HepG2 (cell line): ENCODE data around the gene DPH5. TPM values are rescaled to one million over a fixed set of nuclear protein-coding genes. Genes with fewer than 3 reads are reported as not detected.
A peak's percentile ranks its signal among the peaks of the same experiment; 100 is the strongest.

ENCODE experiments used
- ELF1 ChIP-seq: sonication (generic); formaldehyde crosslinking; IDR thresholded peaks from 2 replicates; pipeline ENCODE4 v1.4.0; 2020; ENCODE audit warnings: missing genetic modification reagents
- FOXJ3 ChIP-seq: sonication (generic); formaldehyde crosslinking; IDR thresholded peaks from 2 replicates; pipeline ENCODE4 v1.4.0; 2020; ENCODE audit warnings: missing genetic modification reagents, mild to moderate bottlenecking, borderline replicate concordance
- GABPA ChIP-seq, 2 experiments: IDR thresholded peaks; 2 replicates each; pipeline ENCODE4 v1.6.1; 2011 to 2016; ENCODE audit warnings: low read depth in 2 of 2, low read length in 1 of 2, missing biosample characterization in 1 of 2, missing genetic modification characterization in 1 of 2
- HDAC1 ChIP-seq: sonication (generic); formaldehyde crosslinking; IDR thresholded peaks from 2 replicates; pipeline ENCODE4 v1.5.1; 2020; ENCODE audit warnings: mild to moderate bottlenecking, missing genetic modification reagents
- KDM6A ChIP-seq: IDR thresholded peaks from 2 replicates; pipeline ENCODE4 v1.6.1; 2016; ENCODE audit warnings: low read depth
- MXD4 ChIP-seq: IDR thresholded peaks from 2 replicates; pipeline ENCODE4 v1.6.1; 2016; ENCODE audit warnings: mild to moderate bottlenecking, missing biosample characterization, missing genetic modification reagents
- NFATC3 ChIP-seq: sonication (generic); formaldehyde crosslinking; IDR thresholded peaks from 2 replicates; pipeline ENCODE4 v1.5.1; 2020; ENCODE audit warnings: mild to moderate bottlenecking, missing genetic modification reagents
- PHF5A ChIP-seq: IDR thresholded peaks from one replicate; pipeline ENCODE4 v1.6.1; 2018; ENCODE audit warnings: low read depth, missing genetic modification reagents; ENCODE audit not compliant: unreplicated experiment
- POGZ ChIP-seq: sonication (generic); formaldehyde crosslinking; IDR thresholded peaks from 2 replicates; pipeline ENCODE4 v1.4.0; 2020; ENCODE audit warnings: mild to moderate bottlenecking, missing genetic modification reagents
- SALL1 ChIP-seq: sonication (generic); formaldehyde crosslinking; IDR thresholded peaks from 2 replicates; pipeline ENCODE4 v1.8.0; 2022; ENCODE audit warnings: mild to moderate bottlenecking, missing genetic modification reagents
- SKI ChIP-seq: fragments of 450-650 bp; IDR thresholded peaks from one replicate; pipeline ENCODE4 v1.6.1; 2018; ENCODE audit warnings: mild to moderate bottlenecking; ENCODE audit not compliant: partially characterized antibody
- TSC22D2 ChIP-seq: sonication (generic); formaldehyde crosslinking; IDR thresholded peaks from 2 replicates; pipeline ENCODE4 v1.5.1; 2020; ENCODE audit warnings: missing genetic modification reagents, mild to moderate bottlenecking, borderline replicate concordance
- ZNF124 ChIP-seq: sonication (generic); formaldehyde crosslinking; IDR thresholded peaks from 2 replicates; pipeline ENCODE4 v1.4.0; 2020; ENCODE audit warnings: missing genetic modification reagents
- ZNF768 ChIP-seq: sonication (generic); formaldehyde crosslinking; IDR thresholded peaks from 2 replicates; pipeline ENCODE4 v1.4.0; 2020; ENCODE audit warnings: missing genetic modification reagents
- polyA plus RNA-seq, 8 experiments: library from polyadenylated mRNA; depleted of rRNA in 3 of 8; stranded (reverse) in 7 of 8; unstranded in 1 of 8; fragments of >200 nt; fragmentation: Illumina TruSeq in 4 of 8; extraction: Trizol in 4 of 8; gene quantifications; 2 replicates each; pipeline versions ENCODE4 v1.2.1 to v1.2.3, GENCODE V29; 2011 to 2016; ENCODE audit warnings: low read depth in 4 of 8, missing spikeins in 1 of 8, mixed read lengths in 1 of 8; ENCODE audit not compliant: insufficient read depth in 1 of 8
- total RNA-seq, 5 experiments: library from RNA; depleted of rRNA; stranded (reverse); fragments of >200 nt; fragmentation: Illumina TruSeq; extraction: Trizol; gene quantifications; 2 replicates each; pipeline ENCODE4 v1.2.3, GENCODE V29; 2016; ENCODE audit warnings: low read depth in 1 of 5
- TF ChIP-seq, protein P1 (sequence below): sonication (generic); formaldehyde crosslinking; IDR thresholded peaks from 2 replicates; pipeline ENCODE4 v1.8.0; 2022; ENCODE audit warnings: missing genetic modification reagents, mild to moderate bottlenecking, inconsistent platforms, borderline replicate concordance
- TF ChIP-seq, protein P2 (sequence below): fragments of 450-650 bp; IDR thresholded peaks from 2 replicates; pipeline ENCODE4 v1.6.1; 2016
- TF ChIP-seq, protein P3 (sequence below): sonication (generic); formaldehyde crosslinking; conservative IDR thresholded peaks from 2 replicates; pipeline ENCODE4 v1.4.0; 2020; ENCODE audit warnings: missing genetic modification reagents
- TF ChIP-seq, protein P4 (sequence below): sonication (generic); formaldehyde crosslinking; conservative IDR thresholded peaks from 2 replicates; pipeline ENCODE4 v1.4.0; 2020; ENCODE audit warnings: missing genetic modification reagents
- TF ChIP-seq, protein P5 (sequence below): sonication (generic); formaldehyde crosslinking; IDR thresholded peaks from 2 replicates; pipeline ENCODE4 v1.8.0; 2022; ENCODE audit warnings: mild to moderate bottlenecking, missing genetic modification reagents
- TF ChIP-seq, protein P6 (sequence below): sonication (generic); formaldehyde crosslinking; IDR thresholded peaks from 2 replicates; pipeline ENCODE4 v1.4.0; 2020; ENCODE audit warnings: mild to moderate bottlenecking, missing genetic modification reagents

DPH5 gene
- total and polyA plus RNA-seq, 2 of the 13 experiments (the other 11 are each of a cell fraction or from before 2014, with no cell fraction given): 53.2 to 79.6 TPM

DNA sequence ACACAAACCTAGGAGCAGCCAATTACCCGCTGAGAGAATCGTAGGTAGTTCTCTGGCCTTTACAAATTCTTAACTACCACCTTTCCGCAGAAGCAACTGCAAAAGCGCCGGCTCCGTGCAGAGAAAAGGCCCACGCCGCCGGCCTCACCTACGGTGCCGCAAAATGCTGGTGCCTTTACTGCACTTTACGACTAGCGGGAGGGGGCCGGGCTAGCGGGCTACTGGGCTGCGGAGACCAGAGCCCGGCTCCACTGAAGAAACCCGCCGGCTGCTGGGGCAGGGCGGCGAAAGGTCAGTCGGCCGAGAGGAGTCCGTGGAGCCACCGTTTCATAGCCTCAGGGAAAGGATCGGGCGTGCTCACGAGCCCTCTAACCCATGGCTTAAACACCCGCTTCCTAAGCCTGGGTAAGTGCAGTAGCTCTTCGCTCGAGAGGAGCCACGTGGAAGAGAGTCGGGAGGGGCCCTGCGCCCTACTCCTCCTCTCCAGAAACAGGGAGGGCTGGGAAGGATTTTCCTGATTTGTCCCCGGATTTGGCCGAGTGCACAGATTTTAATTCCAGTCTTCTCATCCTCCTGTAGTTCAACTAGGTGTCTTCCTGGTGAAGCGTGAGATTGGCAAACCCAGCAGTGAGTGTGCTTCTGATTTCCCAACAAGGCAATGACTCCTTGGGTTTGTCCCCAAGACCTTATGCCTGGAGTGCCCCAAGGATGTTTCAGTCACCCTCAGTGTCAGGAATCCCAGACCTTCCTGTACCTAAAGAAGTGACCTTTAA is at the start of gene DPH5 (continued):
- TF ChIP-seq ELF1 (0 out of 2 replicates have a peak, but pooled peaks have one; percentile 24), ZNF768 (CRISPR knock-in tag) (peak; percentile 72; the same call in 1 of the 2 replicates), KDM6A (CRISPR knock-in tag) (no peak), GABPA (IDR thresholded peaks at IDR 0.05; ENCODE audit: low read depth, low read length) (no peak), GABPA (CRISPR knock-in tag; IDR thresholded peaks at IDR 0.05; ENCODE audit: low read depth) (0 out of 2 replicates have a peak, but pooled peaks have one; percentile 21), MXD4 (CRISPR knock-in tag) (peak; percentile 94), NFATC3 (no peak), ZNF124 (peak; percentile 56), TSC22D2 (CRISPR knock-in tag) (peak; percentile 86; the same call in 1 of the 2 replicates), SKI (peak; percentile 40), PHF5A (CRISPR knock-in tag) (peak; percentile 29), SALL1 (CRISPR knock-in tag) (peak; percentile 69), FOXJ3 (CRISPR knock-in tag) (peak; percentile 44; the same call in 1 of the 2 replicates), POGZ (CRISPR knock-in tag) (peak; percentile 66; the same call in 1 of the 2 replicates), HDAC1 (CRISPR knock-in tag) (peak; percentile 92)
- TF ChIP-seq, protein P1, sequence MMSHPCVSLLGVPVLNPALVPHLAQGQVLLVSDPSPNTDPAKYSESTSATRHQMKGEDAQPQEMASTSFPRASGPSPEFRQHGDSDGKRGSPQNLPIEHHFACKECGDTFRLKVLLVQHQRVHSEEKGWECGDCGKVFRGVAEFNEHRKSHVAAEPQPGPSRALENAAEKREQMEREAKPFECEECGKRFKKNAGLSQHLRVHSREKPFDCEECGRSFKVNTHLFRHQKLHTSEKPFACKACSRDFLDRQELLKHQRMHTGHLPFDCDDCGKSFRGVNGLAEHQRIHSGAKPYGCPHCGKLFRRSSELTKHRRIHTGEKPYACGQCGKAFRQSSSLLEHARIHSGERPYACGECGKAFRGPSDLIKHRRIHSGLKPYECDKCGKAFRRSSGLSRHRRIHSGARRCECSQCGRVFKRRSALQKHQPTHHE: 0 out of 2 replicates have a peak, but pooled peaks have one; percentile 48
- TF ChIP-seq, protein P2, sequence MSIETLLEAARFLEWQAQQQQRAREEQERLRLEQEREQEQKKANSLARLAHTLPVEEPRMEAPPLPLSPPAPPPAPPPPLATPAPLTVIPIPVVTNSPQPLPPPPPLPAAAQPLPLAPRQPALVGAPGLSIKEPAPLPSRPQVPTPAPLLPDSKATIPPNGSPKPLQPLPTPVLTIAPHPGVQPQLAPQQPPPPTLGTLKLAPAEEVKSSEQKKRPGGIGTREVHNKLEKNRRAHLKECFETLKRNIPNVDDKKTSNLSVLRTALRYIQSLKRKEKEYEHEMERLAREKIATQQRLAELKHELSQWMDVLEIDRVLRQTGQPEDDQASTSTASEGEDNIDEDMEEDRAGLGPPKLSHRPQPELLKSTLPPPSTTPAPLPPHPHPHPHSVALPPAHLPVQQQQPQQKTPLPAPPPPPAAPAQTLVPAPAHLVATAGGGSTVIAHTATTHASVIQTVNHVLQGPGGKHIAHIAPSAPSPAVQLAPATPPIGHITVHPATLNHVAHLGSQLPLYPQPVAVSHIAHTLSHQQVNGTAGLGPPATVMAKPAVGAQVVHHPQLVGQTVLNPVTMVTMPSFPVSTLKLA: peak; percentile 43; the same call in 1 of the 2 replicates
- TF ChIP-seq, protein P3, sequence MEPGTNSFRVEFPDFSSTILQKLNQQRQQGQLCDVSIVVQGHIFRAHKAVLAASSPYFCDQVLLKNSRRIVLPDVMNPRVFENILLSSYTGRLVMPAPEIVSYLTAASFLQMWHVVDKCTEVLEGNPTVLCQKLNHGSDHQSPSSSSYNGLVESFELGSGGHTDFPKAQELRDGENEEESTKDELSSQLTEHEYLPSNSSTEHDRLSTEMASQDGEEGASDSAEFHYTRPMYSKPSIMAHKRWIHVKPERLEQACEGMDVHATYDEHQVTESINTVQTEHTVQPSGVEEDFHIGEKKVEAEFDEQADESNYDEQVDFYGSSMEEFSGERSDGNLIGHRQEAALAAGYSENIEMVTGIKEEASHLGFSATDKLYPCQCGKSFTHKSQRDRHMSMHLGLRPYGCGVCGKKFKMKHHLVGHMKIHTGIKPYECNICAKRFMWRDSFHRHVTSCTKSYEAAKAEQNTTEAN (CRISPR knock-in tag): no peak
- TF ChIP-seq, protein P4, sequence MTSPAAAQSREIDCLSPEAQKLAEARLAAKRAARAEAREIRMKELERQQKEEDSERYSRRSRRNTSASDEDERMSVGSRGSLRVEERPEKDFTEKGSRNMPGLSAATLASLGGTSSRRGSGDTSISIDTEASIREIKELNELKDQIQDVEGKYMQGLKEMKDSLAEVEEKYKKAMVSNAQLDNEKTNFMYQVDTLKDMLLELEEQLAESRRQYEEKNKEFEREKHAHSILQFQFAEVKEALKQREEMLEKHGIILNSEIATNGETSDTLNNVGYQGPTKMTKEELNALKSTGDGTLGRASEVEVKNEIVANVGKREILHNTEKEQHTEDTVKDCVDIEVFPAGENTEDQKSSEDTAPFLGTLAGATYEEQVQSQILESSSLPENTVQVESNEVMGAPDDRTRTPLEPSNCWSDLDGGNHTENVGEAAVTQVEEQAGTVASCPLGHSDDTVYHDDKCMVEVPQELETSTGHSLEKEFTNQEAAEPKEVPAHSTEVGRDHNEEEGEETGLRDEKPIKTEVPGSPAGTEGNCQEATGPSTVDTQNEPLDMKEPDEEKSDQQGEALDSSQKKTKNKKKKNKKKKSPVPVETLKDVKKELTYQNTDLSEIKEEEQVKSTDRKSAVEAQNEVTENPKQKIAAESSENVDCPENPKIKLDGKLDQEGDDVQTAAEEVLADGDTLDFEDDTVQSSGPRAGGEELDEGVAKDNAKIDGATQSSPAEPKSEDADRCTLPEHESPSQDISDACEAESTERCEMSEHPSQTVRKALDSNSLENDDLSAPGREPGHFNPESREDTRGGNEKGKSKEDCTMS (CRISPR knock-in tag): no peak
- TF ChIP-seq, protein P5, sequence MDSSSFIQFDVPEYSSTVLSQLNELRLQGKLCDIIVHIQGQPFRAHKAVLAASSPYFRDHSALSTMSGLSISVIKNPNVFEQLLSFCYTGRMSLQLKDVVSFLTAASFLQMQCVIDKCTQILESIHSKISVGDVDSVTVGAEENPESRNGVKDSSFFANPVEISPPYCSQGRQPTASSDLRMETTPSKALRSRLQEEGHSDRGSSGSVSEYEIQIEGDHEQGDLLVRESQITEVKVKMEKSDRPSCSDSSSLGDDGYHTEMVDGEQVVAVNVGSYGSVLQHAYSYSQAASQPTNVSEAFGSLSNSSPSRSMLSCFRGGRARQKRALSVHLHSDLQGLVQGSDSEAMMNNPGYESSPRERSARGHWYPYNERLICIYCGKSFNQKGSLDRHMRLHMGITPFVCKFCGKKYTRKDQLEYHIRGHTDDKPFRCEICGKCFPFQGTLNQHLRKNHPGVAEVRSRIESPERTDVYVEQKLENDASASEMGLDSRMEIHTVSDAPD (CRISPR knock-in tag): 0 out of 2 replicates have a peak, but pooled peaks have one; percentile 29
- TF ChIP-seq, protein P6, sequence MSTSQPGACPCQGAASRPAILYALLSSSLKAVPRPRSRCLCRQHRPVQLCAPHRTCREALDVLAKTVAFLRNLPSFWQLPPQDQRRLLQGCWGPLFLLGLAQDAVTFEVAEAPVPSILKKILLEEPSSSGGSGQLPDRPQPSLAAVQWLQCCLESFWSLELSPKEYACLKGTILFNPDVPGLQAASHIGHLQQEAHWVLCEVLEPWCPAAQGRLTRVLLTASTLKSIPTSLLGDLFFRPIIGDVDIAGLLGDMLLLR (CRISPR knock-in tag): peak; percentile 80; the same call in 1 of the 2 replicates
